ENCODE results near the gene CEP295NL.

Gene CEP295NL

GRCh38 chr17:78862073-78863023 lies 40.7 kb downstream of the CEP295NL start:
- DNase-seq, result no peak

GRCh38 chr17:78861229-78861628 lies 41.8 kb downstream of the CEP295NL start:
- no peak for DNase-seq

DNA sequence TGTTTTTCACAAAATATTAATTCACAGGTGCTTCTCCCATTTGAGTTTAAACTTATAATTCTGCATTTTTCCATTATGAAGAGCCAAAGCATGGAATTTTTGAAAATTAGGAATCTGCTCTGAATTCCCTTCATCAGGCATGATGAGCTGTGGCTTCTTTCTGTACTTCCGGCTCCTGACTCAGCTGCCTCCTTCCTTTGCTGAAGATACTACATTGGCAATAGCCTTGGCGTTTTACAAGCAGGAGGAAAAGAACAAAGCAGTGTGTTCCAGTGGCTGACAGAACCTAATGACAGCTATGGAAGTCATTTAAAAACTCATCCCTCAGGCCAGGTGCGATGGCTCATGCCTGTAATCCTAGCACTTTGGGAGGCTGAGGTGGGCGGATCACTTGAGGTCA lies 44.0 kb downstream of the CEP295NL start:
- no peak for DNase-seq

GRCh38 chr17:78857266-78857665 lies 45.7 kb downstream of the CEP295NL start:
- no peak for DNase-seq

GRCh38 chr17:78855561-78856165 lies 47.3 kb downstream of the CEP295NL start:
- DNase-seq, result no peak

DNA sequence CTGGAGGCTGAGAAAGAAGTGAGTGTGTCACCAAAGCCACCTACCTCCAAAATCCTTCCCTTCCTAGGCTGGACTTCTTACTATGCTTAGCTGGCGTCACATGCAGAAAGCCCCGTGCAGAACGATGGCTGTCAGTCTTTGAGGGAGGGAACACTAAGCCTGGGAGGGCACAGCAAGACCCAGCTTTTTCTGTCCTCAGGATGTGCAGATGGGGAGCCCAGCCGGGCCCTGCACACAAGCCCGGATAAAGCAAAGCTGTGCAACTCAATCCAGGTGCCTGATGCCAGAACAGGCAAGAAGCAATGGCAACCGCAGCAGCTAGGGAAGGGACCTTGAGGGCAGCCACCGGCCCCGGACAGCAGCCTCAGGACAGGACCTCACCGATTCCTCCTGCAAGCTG lies 48.5 kb downstream of the CEP295NL start:
- DNase-seq, result no peak

- no peak for DNase-seq
Observed at GRCh38 chr17:78853926-78854394, 49.0 kb downstream of the CEP295NL start.

DNA sequence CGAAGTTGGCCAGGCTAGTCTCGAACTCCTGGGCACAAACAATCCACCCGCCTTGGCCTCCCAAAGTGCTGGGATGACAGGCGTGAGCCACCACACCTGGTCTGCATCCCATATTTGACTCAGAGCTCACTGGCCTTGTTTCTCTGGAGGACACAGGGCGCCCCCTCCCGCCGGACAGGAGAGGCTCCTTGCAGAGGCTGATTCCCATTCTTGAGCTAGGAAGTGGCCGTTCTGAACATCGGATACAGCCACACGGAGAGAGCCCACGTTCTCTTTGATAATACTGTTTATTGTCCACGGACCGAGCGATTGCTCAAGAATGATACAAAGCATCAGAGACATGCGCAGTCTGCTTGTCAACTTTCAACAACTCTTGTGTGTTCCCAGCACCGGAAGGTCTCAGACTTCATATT lies 50.3 kb downstream of the CEP295NL start:
- no peak for DNase-seq

- DNase-seq, result no peak
Observed at GRCh38 chr17:78849026-78849425, 54.0 kb downstream of the CEP295NL start.

GRCh38 chr17:78847052-78847451 lies 55.9 kb downstream of the CEP295NL start:
- no peak for DNase-seq

DNA sequence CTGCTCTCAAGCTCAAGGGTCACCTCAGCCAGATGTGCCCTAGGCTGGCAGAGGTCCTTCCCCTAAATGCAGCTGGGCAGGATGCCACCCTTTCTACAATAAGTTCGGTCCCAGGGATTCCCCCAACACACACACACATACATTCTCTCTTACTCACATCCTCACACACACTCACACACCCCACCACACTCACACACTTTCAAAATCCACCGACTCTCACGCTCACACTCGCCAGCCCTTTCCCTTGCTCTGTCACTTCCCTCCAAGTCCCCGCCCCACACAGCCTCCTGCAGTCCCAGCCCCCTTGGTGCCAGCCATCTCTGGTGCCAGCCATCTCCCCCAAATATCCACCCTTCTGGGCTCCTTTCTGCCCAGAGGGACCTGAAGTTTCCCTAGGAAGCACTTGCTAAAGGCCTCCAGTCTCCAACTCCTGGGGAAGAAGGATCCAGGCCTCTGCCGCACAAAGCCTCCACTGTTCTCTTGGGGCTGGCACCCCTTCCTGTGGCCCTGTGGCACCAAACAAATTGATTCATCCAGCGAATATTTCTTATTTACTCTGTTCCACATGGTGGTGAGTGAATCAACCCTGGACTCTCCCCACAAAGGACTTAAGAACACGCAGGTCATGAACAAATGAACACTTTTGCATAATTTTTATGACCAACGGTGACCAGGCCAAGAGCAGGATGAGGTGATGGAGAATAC lies 58.5 kb downstream of the CEP295NL start:
- DNase-seq, result no peak

DNA sequence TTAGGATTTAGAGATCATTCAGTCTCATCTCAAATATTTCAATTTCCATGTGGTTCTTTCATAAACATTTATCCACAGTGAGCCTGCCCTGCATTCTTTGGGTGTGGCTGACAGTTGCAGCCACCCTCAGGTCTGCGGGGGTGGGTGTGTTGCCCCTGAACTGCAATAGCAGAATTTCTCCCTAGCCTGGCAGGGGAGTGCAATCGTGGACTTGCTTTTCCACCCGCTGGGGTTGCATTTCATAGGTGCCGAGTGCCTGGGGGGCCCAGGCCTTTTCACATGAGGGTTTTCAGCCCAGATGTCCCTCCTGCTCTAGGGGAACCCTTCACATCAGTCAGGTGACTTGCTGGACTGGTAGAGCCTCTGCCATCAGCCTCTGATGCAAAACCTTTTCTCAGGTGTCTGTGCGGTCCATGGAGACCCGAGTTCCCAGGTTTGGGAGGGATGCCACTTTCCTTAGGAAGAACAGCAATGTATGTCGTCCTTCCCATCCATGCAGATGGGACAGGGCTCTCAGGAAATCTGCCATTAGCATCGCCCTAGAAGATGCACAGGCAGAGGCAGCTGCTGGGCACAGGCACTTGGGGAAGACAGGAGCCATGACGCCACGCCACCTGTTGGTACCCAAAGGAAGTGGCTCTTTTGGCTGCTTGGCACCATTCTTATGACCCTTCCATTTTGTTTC lies 60.0 kb downstream of the CEP295NL start:
- DNase-seq, result peak; percentile 1

GRCh38 chr17:78840780-78841611 lies 62.0 kb downstream of the CEP295NL start, which contains the start of gene USP36:
Gene USP36, minus strand, starts transcription at chr17:78840814. Its CDS starts 4,451 bp downstream, at chr17:78836363.
- peak; percentile 79 for DNase-seq

Data from DMS79 treated with DMSO at 0.1 percent for 48 hours (cell line).